Stimulated activated CD8-positive, alpha-beta memory T cell treated with anti-CD3 and anti-CD28 coated beads, Interleukin-4, amount 100 ng/mL, for 24 hours (primary cell): ENCODE measurements around the gene NCOA7.
"Not testable (repeated sequence)": the region's sequence is repeated elsewhere in the genome, so short reads cannot be mapped to it uniquely, and the experiment has no call there.

ENCODE experiments used
- DNase-seq: peaks from one replicate; pipeline ENCODE4 v3.0.0-alpha.2; 2020; ENCODE audit warnings: low read depth

Gene NCOA7

GRCh38 chr6:125950716-125951115, 160.0 kb downstream of the NCOA7 start:
- DNase-seq = not testable (repeated sequence)

GRCh38 chr6:125951323-125951722, 160.6 kb downstream of the NCOA7 start:
- no peak for DNase-seq

GRCh38 chr6:125952764-125953501, 162.2 kb downstream of the NCOA7 start:
- no peak for DNase-seq

GRCh38 chr6:125953502-125953875, 162.7 kb downstream of the NCOA7 start:
- DNase-seq = no peak

- DNase-seq = no peak
These were observed 164.1 kb downstream of the NCOA7 start for GRCh38 chr6:125954735-125955339.

GRCh38 chr6:125955973-125956372, 165.2 kb downstream of the NCOA7 start:
- no peak for DNase-seq

GRCh38 chr6:125956506-125957390, 166.0 kb downstream of the NCOA7 start, which contains the start of gene HINT3:
TSS of gene HINT3 (plus strand) at chr6:125956770. CDS start at chr6:125956978, 208 bp downstream.
- DNase-seq = peak; percentile 98

- no peak for DNase-seq
These were observed 166.6 kb downstream of the NCOA7 start for GRCh38 chr6:125957391-125957693.

GRCh38 chr6:125957845-125958244, 167.1 kb downstream of the NCOA7 start:
- DNase-seq = no peak

GRCh38 chr6:125959041-125959440, 168.3 kb downstream of the NCOA7 start:
- no peak for DNase-seq

GRCh38 chr6:125961117-125961516, 170.4 kb downstream of the NCOA7 start:
- DNase-seq = no peak

- DNase-seq = no peak
These were observed 172.2 kb downstream of the NCOA7 start for GRCh38 chr6:125962900-125963497.

- no peak for DNase-seq
These were observed 173.1 kb downstream of the NCOA7 start for GRCh38 chr6:125963817-125964216.

- no peak for DNase-seq
These were observed 175.8 kb downstream of the NCOA7 start for GRCh38 chr6:125966569-125966968.

GRCh38 chr6:125968493-125968892, 177.7 kb downstream of the NCOA7 start:
- DNase-seq = no peak

- DNase-seq = no peak
These were observed 180.0 kb downstream of the NCOA7 start for GRCh38 chr6:125970760-125971159.

GRCh38 chr6:125972478-125972877, 181.7 kb downstream of the NCOA7 start:
- DNase-seq = not testable (repeated sequence)

GRCh38 chr6:125974214-125974866, 183.6 kb downstream of the NCOA7 start:
- DNase-seq = no peak

- no peak for DNase-seq
These were observed 188.3 kb downstream of the NCOA7 start for GRCh38 chr6:125979101-125979500.
